ENCODE measurements around the gene HTRA1. TPM values are rescaled to one million over a fixed set of nuclear protein-coding genes. Genes with fewer than 3 reads are reported as not detected.

HTRA1 gene
- total RNA-seq, 4 donors from 2014 or later: 37.1 to 99.4 (median 68.2) TPM

- intact Hi-C loops (cut with DNase I): no loop called here
- no peak for DNase-seq
- Histone ChIP-seq H3K4me1 (peaks cover 4 to 11% of the 10 kb centered on the region in 2 donors), H3K9me3 (no peaks in the 10 kb centered on the region), H3K27me3 (no peaks in the 10 kb centered on the region), H3K4me3 (replicated peaks in 1 of 3) (no peak overlapping the region), H3K27ac (no peak overlapping the region), H3K36me3 (no peaks in the 10 kb centered on the region)
- 93 to 95% methylated on average over 6 of the region's 6 CpGs for WGBS, 2 donors
- TF ChIP-seq POLR2A (IDR thresholded peaks at IDR 0.05): no peak
- TF ChIP-seq CTCF (IDR thresholded peaks at IDR 0.05): no peak
Observed at GRCh38 chr10:122426829-122427228, 34.5 kb upstream of the HTRA1 start.

DNA sequence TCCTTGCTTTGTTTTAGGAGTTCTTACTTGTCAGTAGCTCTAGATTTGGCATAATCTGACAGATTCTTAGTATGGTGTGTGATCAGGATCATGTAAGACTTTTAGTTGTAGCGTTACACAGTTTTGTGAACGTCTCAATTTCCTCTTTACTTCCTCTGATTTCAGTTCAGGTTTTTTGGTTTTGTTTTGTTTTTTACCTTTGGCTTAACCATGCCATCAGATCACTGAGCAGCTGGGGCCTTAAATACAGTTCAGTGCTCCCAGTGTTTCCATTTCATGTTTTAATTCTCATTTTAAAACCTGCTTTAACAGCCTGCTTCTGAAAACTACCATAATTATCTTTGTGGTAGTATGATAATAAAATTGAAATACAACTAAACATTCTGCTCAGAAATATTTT, 34.1 kb upstream of the HTRA1 start:
- intact Hi-C loops (cut with DNase I): no loop called here
- no peaks in the 10 kb centered on the region for H3K36me3 ChIP-seq
- WGBS, 2 donors: 69 to 70% methylated on average over 2 of the region's 2 CpGs

GRCh38 chr10:122435212-122435827, 26.0 kb upstream of the HTRA1 start:
- 37 to 39% methylated on average over 3 of the region's 3 CpGs for WGBS, 2 donors
- H3K27ac ChIP-seq: no peak overlapping the region
- intact Hi-C loops (cut with DNase I): loop anchor here (5.0 kb wide), 1 partner anchor 127 kb away; the partner anchor contains the start of gene DMBT1

More for the DNA sequence above, 34.1 kb upstream of the HTRA1 start:
- H3K4me3 ChIP-seq (replicated peaks in 1 of 3): no peak overlapping the region
- TF ChIP-seq CTCF (IDR thresholded peaks at IDR 0.05) (no peak), POLR2A (IDR thresholded peaks at IDR 0.05) (no peak)
- H3K27ac ChIP-seq: no peak overlapping the region
- H3K27me3 ChIP-seq: no peaks in the 10 kb centered on the region
- no peak for DNase-seq
- peaks cover 4 to 11% of the 10 kb centered on the region in 2 donors for H3K4me1 ChIP-seq
- no peaks in the 10 kb centered on the region for H3K9me3 ChIP-seq

GRCh38 chr10:122441961-122442360, 19.4 kb upstream of the HTRA1 start:
- H3K9me3 ChIP-seq: no peaks in the 10 kb centered on the region
- no peak overlapping the region for H3K27ac ChIP-seq
- intact Hi-C loops (cut with DNase I): no loop called here
- TF ChIP-seq POLR2A (IDR thresholded peaks at IDR 0.05) (no peak), CTCF (IDR thresholded peaks at IDR 0.05) (no peak)
- 86 to 87% methylated on average over 7 of the region's 7 CpGs for WGBS, 2 donors
- DNase-seq: no peak
- no peaks in the 10 kb centered on the region for H3K27me3 ChIP-seq
- H3K36me3 ChIP-seq: no peaks in the 10 kb centered on the region
- H3K4me1 ChIP-seq: peaks cover 0 to 10% of the 10 kb centered on the region in 2 donors
- H3K4me3 ChIP-seq (replicated peaks in 1 of 3): no peak overlapping the region

More at GRCh38 chr10:122435212-122435827, 26.0 kb upstream of the HTRA1 start:
- no peaks in the 10 kb centered on the region for H3K36me3 ChIP-seq
- no peak for TF ChIP-seq POLR2A (IDR thresholded peaks at IDR 0.05)
- TF ChIP-seq CTCF (IDR thresholded peaks at IDR 0.05): peak; percentile 30 to 80 (median 66)
- H3K27me3 ChIP-seq: no peaks in the 10 kb centered on the region
- H3K9me3 ChIP-seq: no peaks in the 10 kb centered on the region
- no peak for DNase-seq
- H3K4me3 ChIP-seq (replicated peaks in 1 of 3): no peak overlapping the region
- H3K4me1 ChIP-seq: no peaks in the 10 kb centered on the region

DNA sequence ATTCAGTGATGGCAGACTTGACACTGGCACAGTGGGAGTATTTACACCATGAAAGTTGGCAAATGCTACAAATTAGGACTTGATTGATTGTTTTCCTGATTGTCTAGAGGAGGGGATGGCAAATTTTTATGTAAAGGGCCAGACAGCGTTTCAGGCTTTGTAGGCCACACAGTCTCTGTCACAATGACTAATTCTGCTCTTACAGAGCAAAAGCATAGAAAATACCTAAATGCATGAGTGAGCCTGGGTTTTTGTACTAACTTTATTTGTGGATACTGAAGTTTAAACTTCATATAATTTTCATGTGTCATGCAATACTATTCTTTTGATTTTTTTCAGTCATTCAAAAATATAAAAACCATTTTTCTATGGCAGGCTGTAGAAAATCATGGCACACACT, 15.9 kb upstream of the HTRA1 start:
- H3K27ac ChIP-seq: peak overlapping the region; percentile 42 to 58 (median 49)
- H3K9me3 ChIP-seq: no peaks in the 10 kb centered on the region
- H3K27me3 ChIP-seq: no peaks in the 10 kb centered on the region
- peaks cover 0 to 15% of the 10 kb centered on the region in 2 donors for H3K4me1 ChIP-seq
- WGBS, 2 donors: 40 to 50% methylated on average over 1 of the region's 1 CpG
- TF ChIP-seq POLR2A (IDR thresholded peaks at IDR 0.05): no peak
- no peak for TF ChIP-seq CTCF (IDR thresholded peaks at IDR 0.05)
- H3K4me3 ChIP-seq (replicated peaks in 1 of 3): no peak overlapping the region
- intact Hi-C loops (cut with DNase I): no loop called here
- H3K36me3 ChIP-seq: no peaks in the 10 kb centered on the region
- DNase-seq: no peak

Measured in thyroid gland (tissue), 4 donors.